B cell (primary cell): ENCODE results near the gene KRTAP5-8.

Source experiments
- EZH2 ChIP-seq: IDR thresholded peaks from 2 replicates; pipeline ENCODE4 v1.6.1; 2012; ENCODE audit warnings: borderline replicate concordance, low read depth, mild to moderate bottlenecking, moderate library complexity, low read length; ENCODE audit not compliant: insufficient read depth, poor library complexity, severe bottlenecking
- TF ChIP-seq, protein P1 (sequence below): fragments of 200-600 bp; IDR thresholded peaks from one replicate; pipeline ENCODE4 v1.8.0; 2022; ENCODE audit warnings: antibody characterized with exemption, mild to moderate bottlenecking

- TF ChIP-seq, protein P1, sequence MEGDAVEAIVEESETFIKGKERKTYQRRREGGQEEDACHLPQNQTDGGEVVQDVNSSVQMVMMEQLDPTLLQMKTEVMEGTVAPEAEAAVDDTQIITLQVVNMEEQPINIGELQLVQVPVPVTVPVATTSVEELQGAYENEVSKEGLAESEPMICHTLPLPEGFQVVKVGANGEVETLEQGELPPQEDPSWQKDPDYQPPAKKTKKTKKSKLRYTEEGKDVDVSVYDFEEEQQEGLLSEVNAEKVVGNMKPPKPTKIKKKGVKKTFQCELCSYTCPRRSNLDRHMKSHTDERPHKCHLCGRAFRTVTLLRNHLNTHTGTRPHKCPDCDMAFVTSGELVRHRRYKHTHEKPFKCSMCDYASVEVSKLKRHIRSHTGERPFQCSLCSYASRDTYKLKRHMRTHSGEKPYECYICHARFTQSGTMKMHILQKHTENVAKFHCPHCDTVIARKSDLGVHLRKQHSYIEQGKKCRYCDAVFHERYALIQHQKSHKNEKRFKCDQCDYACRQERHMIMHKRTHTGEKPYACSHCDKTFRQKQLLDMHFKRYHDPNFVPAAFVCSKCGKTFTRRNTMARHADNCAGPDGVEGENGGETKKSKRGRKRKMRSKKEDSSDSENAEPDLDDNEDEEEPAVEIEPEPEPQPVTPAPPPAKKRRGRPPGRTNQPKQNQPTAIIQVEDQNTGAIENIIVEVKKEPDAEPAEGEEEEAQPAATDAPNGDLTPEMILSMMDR = no peak
- TF ChIP-seq EZH2 = no peak
These were observed 11.8 kb upstream of the KRTAP5-8 start for GRCh38 chr11:71525938-71526495.
